Epithelial cell of esophagus (primary cell): ENCODE results near the gene BMP5.

Experiments used
- DNase-seq: peaks from one replicate; pipeline ENCODE4 v3.0.0; 2010; ENCODE audit warnings: low read depth
- H3K4me3 ChIP-seq: 2 replicates; pipeline ENCODE4 v1.5.1; 2011; ENCODE audit warnings: mild to moderate bottlenecking, low read length, control low read depth
- CTCF ChIP-seq: IDR thresholded peaks from 2 replicates; pipeline ENCODE4 v1.5.1; 2011; ENCODE audit warnings: low read depth, mild to moderate bottlenecking, low read length, control low read depth, inconsistent platforms; ENCODE audit not compliant: insufficient read depth; ENCODE audit errors: missing control alignments

The BMP5 gene

GRCh38 chr6:55708711-55709110 is 166.7 kb downstream of the BMP5 start:
- no peak for TF ChIP-seq CTCF
- no peak overlapping the region for H3K4me3 ChIP-seq
- DNase-seq = no peak

GRCh38 chr6:55705451-55706440 is 169.6 kb downstream of the BMP5 start:
- H3K4me3 ChIP-seq = no peak overlapping the region
- DNase-seq = no peak
- no peak for TF ChIP-seq CTCF

GRCh38 chr6:55704421-55704820 is 171.0 kb downstream of the BMP5 start:
- DNase-seq = peak; percentile 91
- H3K4me3 ChIP-seq = no peak overlapping the region
- no peak for TF ChIP-seq CTCF
